Keratinocyte (primary cell): ENCODE results near the gene CTNNA3.

Experiments used
- EZH2 ChIP-seq: IDR thresholded peaks from one replicate; pipeline ENCODE4 v1.6.1; 2012; ENCODE audit warnings: inconsistent platforms, mild to moderate bottlenecking, low read length, moderate library complexity
- TF ChIP-seq, protein P1 (sequence below), 3 experiments: IDR thresholded peaks in 1 of 3; conservative IDR thresholded peaks in 1 of 3; optimal IDR thresholded peaks in 1 of 3; 2 replicates in 2 of 3; 3 replicates in 1 of 3; pipeline versions ENCODE3 to v1.5.1; 2011; ENCODE audit warnings: low read length in 3 of 3, mild to moderate bottlenecking in 3 of 3, moderate library complexity in 2 of 3, control low read depth in 1 of 3, inconsistent platforms in 1 of 3; ENCODE audit not compliant: insufficient read depth in 2 of 3; ENCODE audit errors: extremely low read depth in 1 of 3

DNA sequence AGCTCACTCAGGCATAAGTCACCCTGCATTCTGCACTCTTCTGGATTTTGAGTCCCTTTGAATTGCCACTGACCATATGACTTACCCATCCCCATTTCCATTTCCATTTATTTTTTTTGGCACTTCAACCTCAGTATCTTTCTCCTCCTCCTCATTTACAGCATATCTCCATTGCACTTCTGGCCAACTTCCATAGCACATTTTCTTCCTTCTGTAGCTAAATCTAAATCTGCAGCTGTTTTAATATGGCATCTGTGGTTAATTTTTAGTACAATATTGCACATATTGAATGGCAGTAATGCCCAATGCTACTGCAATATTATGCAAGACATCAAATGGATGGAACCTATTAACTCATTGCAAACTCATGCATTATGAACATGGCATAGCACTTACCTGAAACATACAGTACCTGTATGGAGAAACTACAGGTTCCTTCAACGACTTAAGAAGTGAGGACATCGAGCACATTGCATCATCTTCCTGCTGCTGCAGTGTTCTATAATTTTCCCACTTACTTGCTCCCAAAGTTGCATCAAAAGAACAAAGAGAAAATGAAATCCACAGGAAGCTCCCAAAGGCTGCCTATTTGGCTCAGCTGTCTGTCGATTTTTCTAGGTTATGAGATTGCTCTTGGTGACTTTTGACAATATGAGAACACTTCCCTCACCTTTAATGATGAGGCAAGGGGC lies 714.5 kb downstream of the CTNNA3 start:
- TF ChIP-seq, protein P1, sequence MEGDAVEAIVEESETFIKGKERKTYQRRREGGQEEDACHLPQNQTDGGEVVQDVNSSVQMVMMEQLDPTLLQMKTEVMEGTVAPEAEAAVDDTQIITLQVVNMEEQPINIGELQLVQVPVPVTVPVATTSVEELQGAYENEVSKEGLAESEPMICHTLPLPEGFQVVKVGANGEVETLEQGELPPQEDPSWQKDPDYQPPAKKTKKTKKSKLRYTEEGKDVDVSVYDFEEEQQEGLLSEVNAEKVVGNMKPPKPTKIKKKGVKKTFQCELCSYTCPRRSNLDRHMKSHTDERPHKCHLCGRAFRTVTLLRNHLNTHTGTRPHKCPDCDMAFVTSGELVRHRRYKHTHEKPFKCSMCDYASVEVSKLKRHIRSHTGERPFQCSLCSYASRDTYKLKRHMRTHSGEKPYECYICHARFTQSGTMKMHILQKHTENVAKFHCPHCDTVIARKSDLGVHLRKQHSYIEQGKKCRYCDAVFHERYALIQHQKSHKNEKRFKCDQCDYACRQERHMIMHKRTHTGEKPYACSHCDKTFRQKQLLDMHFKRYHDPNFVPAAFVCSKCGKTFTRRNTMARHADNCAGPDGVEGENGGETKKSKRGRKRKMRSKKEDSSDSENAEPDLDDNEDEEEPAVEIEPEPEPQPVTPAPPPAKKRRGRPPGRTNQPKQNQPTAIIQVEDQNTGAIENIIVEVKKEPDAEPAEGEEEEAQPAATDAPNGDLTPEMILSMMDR (optimal IDR thresholded peaks at IDR 0.05 in 1 of 3, IDR thresholded peaks at IDR 0.05 in 1 of 3, conservative IDR thresholded peaks at IDR 0.05 in 1 of 3; ENCODE audit: extremely low read depth in 1 of 3, insufficient read depth in 2 of 3, low read length in 3 of 3), result no peak
- no peak for TF ChIP-seq EZH2
